Lung (tissue), 12 donors: ENCODE data around the gene CDC42BPA. TPM values are rescaled to one million over a fixed set of nuclear protein-coding genes. Genes with fewer than 3 reads are reported as not detected.
"Not testable (repeated sequence)": the region's sequence is repeated elsewhere in the genome, so short reads cannot be mapped to it uniquely, and the experiment has no call there.

Source experiments
- ATAC-seq: fragments of 200-7000 bp; cut with Tn5 transposase; one replicate; pipeline ENCODE4 v1.9.1; 2020; ENCODE audit warnings: moderate number of reproducible peaks; ENCODE audit not compliant: insufficient read depth, low FRiP score
- DNase-seq, 3 donors: peaks; one replicate each; pipeline ENCODE4 v3.0.0-alpha.2; 2013 to 2017
- H3K27ac ChIP-seq, 2 donors: one replicate each; pipeline ENCODE4 v1.5.1; 2013; ENCODE audit warnings: mild to moderate bottlenecking in 2 of 2, moderate library complexity in 2 of 2, control low read depth in 1 of 2, inconsistent platforms in 1 of 2, low read depth in 1 of 2, low read length in 1 of 2
- H3K27me3 ChIP-seq, 3 donors: one replicate each; pipeline ENCODE4 v1.5.1; 2013; ENCODE audit warnings: low read length in 2 of 3; ENCODE audit not compliant: control insufficient read depth in 3 of 3, insufficient read depth in 3 of 3
- H3K36me3 ChIP-seq, 4 donors: one replicate each; pipeline ENCODE4 v1.5.1; 2013; ENCODE audit warnings: low read length in 4 of 4, mild to moderate bottlenecking in 1 of 4, moderate library complexity in 1 of 4; ENCODE audit not compliant: control insufficient read depth in 4 of 4, insufficient read depth in 4 of 4
- H3K4me1 ChIP-seq, 5 donors: one replicate each; pipeline ENCODE4 v1.5.1; 2013; ENCODE audit warnings: low read length in 5 of 5, mild to moderate bottlenecking in 2 of 5, moderate library complexity in 1 of 5; ENCODE audit not compliant: control insufficient read depth in 5 of 5, insufficient read depth in 5 of 5
- H3K4me3 ChIP-seq: one replicate; pipeline ENCODE4 v1.5.1; 2013; ENCODE audit warnings: mild to moderate bottlenecking, control low read depth, moderate library complexity
- H3K9ac ChIP-seq, 2 donors: one replicate each; pipeline ENCODE4 v1.5.1; 2013; ENCODE audit warnings: low read length in 2 of 2, control low read depth in 1 of 2; ENCODE audit not compliant: insufficient read depth in 1 of 2
- H3K9me3 ChIP-seq, 4 donors: one replicate each; pipeline ENCODE4 v1.5.1; 2013; ENCODE audit warnings: low read length in 3 of 4, mild to moderate bottlenecking in 1 of 4, moderate library complexity in 1 of 4; ENCODE audit not compliant: control insufficient read depth in 4 of 4, insufficient read depth in 3 of 4
- WGBS, 2 donors: extraction: QIAGEN DNeasy Blood & Tissue Kit; methylation state at CpG; one replicate each; pipeline ENCODE4 v1.1.7; 2013; 5-methylcytosine and 5-hydroxymethylcytosine counted together
- polyA plus RNA-seq, 2 donors: library from polyadenylated mRNA; stranded (reverse); fragments of 200-250 nt; gene quantifications; one replicate each; pipeline ENCODE4 v1.2.1, GENCODE V29; 2013
- total RNA-seq, 2 donors: library from RNA; depleted of rRNA in 1 of 2; stranded (reverse); fragments of >200 nt in 1 of 2; gene quantifications; one replicate each; pipeline ENCODE4 v1.2.1, GENCODE V29; 2014 to 2021
- TF ChIP-seq, protein P1 (sequence below): IDR thresholded peaks from 2 replicates; pipeline ENCODE4 v1.5.1; 2012; ENCODE audit warnings: mild to moderate bottlenecking; ENCODE audit errors: control extremely low read depth, extremely low read depth
- donor health status: control.
- donor health status: control.
- donor health status: Bipolar disorder and iron deficiency.
- donor health status: healthy.
- donor health status: DM: yes; HTN: yes; CAD: no.

CDC42BPA gene
- total and polyA plus RNA-seq, 4 donors: 6.4 to 97.4 (median 20.2) TPM

DNA sequence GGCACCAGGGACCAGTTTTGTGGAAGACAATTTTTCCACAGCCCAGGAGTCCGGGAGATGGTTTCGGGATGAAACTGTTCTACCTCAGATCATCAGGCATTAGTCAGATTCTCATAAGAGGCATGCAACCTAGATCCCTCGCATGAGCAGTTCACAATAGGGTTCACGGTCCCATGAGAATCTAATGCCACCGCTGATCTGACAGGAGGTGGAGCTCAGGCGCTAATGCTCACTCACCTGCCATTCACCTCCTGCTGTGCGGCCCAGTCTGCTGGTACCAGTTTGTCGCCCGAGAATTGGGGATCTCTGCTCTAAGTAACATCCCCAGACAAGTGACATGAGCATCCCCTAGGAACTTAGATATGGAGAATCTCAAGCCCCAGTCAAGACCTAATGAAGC is 197.5 kb downstream of the CDC42BPA start:
- H3K27me3 ChIP-seq: no peaks in the 10 kb centered on the region
- ATAC-seq: no peak

DNA sequence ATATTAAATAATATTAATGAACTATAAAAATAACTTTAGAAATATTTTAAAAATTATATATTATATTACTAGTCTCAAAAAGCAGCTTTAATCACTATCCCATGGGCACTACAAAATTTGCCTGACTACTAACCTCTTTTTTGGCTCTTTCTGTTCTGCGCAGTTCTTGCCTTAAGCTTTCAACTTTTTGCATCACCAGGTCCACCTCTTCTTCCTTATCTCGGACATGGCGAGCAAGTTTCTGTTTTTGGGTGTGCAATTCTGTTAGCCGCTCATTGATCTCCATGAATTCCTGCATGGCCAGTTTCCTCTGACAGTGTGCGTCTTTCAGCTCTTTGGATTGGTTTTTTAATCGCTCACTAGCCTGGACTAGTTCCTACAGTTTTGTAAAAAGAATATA is 205.8 kb downstream of the CDC42BPA start:
- ATAC-seq: no peak
- TF ChIP-seq, protein P1, sequence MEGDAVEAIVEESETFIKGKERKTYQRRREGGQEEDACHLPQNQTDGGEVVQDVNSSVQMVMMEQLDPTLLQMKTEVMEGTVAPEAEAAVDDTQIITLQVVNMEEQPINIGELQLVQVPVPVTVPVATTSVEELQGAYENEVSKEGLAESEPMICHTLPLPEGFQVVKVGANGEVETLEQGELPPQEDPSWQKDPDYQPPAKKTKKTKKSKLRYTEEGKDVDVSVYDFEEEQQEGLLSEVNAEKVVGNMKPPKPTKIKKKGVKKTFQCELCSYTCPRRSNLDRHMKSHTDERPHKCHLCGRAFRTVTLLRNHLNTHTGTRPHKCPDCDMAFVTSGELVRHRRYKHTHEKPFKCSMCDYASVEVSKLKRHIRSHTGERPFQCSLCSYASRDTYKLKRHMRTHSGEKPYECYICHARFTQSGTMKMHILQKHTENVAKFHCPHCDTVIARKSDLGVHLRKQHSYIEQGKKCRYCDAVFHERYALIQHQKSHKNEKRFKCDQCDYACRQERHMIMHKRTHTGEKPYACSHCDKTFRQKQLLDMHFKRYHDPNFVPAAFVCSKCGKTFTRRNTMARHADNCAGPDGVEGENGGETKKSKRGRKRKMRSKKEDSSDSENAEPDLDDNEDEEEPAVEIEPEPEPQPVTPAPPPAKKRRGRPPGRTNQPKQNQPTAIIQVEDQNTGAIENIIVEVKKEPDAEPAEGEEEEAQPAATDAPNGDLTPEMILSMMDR: no peak
- Histone ChIP-seq H3K9me3 (no peaks in the 10 kb centered on the region), H3K4me3 (no peak overlapping the region), H3K4me1 (peaks cover 0 to 5% (median 0%) of the 10 kb centered on the region in 5 donors), H3K9ac (no peak overlapping the region), H3K36me3 (peaks cover 0 to 10% (median 3%) of the 10 kb centered on the region in 4 donors), H3K27me3 (no peaks in the 10 kb centered on the region), H3K27ac (no peak overlapping the region)
- WGBS, 2 donors: 95 to 96% methylated on average over 6 of the region's 6 CpGs
- no peak for DNase-seq

More for the DNA sequence above, 197.5 kb downstream of the CDC42BPA start:
- WGBS, 2 donors: 96 to 97% methylated on average over 9 of the region's 9 CpGs
- Histone ChIP-seq H3K27ac (no peak overlapping the region), H3K4me1 (no peaks in the 10 kb centered on the region), H3K4me3 (no peak overlapping the region), H3K9ac (no peak overlapping the region), H3K36me3 (peaks cover 0 to 1% (median 0%) of the 10 kb centered on the region in 4 donors), H3K9me3 (no peaks in the 10 kb centered on the region)
- TF ChIP-seq, protein P1: no peak
- DNase-seq: no peak

DNA sequence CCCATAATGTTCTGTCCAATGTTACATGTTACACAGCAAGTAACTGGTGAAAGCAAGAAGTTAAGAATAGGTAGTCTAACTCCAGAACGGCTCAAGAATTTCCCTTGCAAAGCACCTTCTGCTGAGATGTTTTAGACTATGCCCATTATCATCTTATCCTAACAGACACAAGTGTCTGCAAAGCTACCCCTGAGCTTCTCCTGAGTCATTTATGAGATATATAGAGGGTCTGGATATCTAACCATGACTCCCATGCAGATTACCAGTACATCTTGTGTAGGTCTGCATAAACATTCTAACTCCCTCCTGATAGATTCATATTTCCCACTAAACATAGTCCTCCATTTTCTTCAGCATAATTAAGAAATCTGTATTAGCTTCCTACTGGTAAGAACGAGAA is 206.5 kb downstream of the CDC42BPA start:
- no peak for DNase-seq
- no peak overlapping the region for H3K4me3 ChIP-seq
- no peaks in the 10 kb centered on the region for H3K27me3 ChIP-seq
- peaks cover 0 to 5% (median 0%) of the 10 kb centered on the region in 5 donors for H3K4me1 ChIP-seq
- H3K9ac ChIP-seq: no peak overlapping the region
- no peaks in the 10 kb centered on the region for H3K9me3 ChIP-seq
- TF ChIP-seq, protein P1: no peak
- ATAC-seq: no peak
- no peak overlapping the region for H3K27ac ChIP-seq
- WGBS, 2 donors: 93 to 97% methylated on average over 2 of the region's 2 CpGs
- H3K36me3 ChIP-seq: peaks cover 0 to 10% (median 8%) of the 10 kb centered on the region in 4 donors

DNA sequence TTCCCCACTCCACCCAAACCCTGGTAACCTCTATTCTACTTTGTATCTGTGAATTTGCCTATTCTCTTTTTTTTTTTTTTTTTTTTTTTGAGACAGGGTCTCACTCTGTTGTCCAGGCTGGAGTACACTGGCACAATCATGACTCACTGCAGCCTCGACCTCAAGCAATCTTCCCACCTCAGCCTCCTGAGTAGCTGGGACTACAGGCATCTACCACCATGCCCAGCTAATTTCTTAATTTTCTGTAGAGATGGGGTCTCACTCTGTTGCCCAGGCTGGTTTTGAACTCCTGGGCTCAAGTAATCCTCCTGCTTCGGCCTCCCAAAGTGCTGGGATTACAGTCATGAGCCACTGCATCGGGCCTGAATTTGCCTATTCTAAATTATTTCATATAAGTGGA is 213.0 kb downstream of the CDC42BPA start:
- H3K27ac ChIP-seq, ATAC-seq: not testable (repeated sequence)
- 94 to 98% methylated on average over 3 of the region's 3 CpGs for whole genome bisulfite sequencing, 2 donors

More for the DNA sequence above, 213.0 kb downstream of the CDC42BPA start:
- not testable (repeated sequence) for H3K4me1 ChIP-seq, H3K9ac ChIP-seq, H3K9me3 ChIP-seq, H3K36me3 ChIP-seq, H3K27me3 ChIP-seq, H3K4me3 ChIP-seq, DNase-seq
